ENCODE results near the gene NGDN.

Gene NGDN

GRCh38 chr14:23522643-23523198 lies 53.2 kb downstream of the NGDN start:
- DNase-seq (ENCODE audit: low read depth), result no peak

GRCh38 chr14:23523229-23524016 lies 53.9 kb downstream of the NGDN start:
- no peak for DNase-seq (ENCODE audit: low read depth)

DNA sequence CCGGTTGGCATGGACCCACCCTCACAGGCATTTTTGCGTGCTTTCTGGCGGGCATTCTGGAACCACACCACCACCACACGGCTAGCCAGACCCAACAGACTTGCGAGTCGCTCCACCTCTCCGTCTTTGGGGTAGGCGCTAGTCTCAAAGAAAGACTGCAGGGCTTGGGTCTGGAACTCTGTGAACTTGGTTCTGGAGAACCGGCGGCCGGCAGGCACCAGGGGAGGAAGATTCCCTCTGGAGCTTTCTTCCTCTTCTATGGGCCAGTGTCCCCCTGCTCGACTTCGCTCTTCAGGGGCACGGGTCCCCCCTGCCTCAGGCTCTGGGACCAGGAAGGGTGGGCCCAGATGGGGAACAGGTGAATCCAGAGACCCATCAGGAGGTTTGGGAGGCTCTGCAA lies 55.5 kb downstream of the NGDN start:
- no peak for DNase-seq (ENCODE audit: low read depth)

GRCh38 chr14:23525611-23526010 lies 56.1 kb downstream of the NGDN start:
- DNase-seq (ENCODE audit: low read depth), result no peak

Measured in stimulated activated CD8-positive, alpha-beta memory T cell treated with anti-CD3 and anti-CD28 coated beads, Interleukin-15, amount 100 ng/mL, for 24 hours (primary cell).